Measurements from ENCODE around the gene MOB1B.
"Not testable (repeated sequence)": the region's sequence is repeated elsewhere in the genome, so short reads cannot be mapped to it uniquely, and the experiment has no call there.

The MOB1B gene

GRCh38 chr4:71009890-71010588 is 107.9 kb downstream of the MOB1B start:
- Histone ChIP-seq H3K9me3 (ENCODE audit: severe bottlenecking) (no peaks in the 10 kb centered on the region), H3K27me3 (ENCODE audit: insufficient read depth, poor library complexity, severe bottlenecking) (no peaks in the 10 kb centered on the region), H3K27ac (ENCODE audit: poor library complexity, severe bottlenecking) (no peak overlapping the region), H3K36me3 (ENCODE audit: low read depth) (peaks cover 4% of the 10 kb centered on the region; the same call in 1 of the 2 replicates), H3K4me3 (ENCODE audit: severe bottlenecking) (no peak overlapping the region), H3K4me1 (ENCODE audit: insufficient read depth, poor library complexity, severe bottlenecking) (peaks cover 6% of the 10 kb centered on the region)
- TF ChIP-seq, protein P1, sequence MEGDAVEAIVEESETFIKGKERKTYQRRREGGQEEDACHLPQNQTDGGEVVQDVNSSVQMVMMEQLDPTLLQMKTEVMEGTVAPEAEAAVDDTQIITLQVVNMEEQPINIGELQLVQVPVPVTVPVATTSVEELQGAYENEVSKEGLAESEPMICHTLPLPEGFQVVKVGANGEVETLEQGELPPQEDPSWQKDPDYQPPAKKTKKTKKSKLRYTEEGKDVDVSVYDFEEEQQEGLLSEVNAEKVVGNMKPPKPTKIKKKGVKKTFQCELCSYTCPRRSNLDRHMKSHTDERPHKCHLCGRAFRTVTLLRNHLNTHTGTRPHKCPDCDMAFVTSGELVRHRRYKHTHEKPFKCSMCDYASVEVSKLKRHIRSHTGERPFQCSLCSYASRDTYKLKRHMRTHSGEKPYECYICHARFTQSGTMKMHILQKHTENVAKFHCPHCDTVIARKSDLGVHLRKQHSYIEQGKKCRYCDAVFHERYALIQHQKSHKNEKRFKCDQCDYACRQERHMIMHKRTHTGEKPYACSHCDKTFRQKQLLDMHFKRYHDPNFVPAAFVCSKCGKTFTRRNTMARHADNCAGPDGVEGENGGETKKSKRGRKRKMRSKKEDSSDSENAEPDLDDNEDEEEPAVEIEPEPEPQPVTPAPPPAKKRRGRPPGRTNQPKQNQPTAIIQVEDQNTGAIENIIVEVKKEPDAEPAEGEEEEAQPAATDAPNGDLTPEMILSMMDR (IDR thresholded peaks at IDR 0.05; ENCODE audit: poor library complexity, severe bottlenecking) = peak; percentile 77
- DNase-seq (ENCODE audit: low spot score) (no peak), ATAC-seq (ENCODE audit: low read depth) (peak; percentile 41; the same call in 1 of the 3 replicates)

DNA sequence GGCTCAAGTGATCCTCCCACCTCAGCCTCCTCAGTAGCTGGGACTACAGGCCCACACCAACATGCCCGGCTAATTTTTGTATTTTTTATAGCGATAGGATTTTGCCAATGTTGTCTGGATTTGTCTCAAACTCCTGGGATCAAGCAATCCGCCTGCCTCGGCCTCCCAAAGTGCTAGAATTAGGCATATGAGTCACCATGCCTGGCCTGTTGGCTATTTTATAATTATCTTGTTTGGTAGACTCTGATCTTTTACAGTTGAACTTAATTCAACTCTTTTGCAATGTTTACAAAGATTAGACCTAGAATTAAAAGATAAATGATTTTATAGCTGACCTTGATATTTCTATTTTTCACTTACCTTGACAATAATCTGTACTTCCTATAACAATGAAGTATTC is 109.3 kb downstream of the MOB1B start:
- H3K9me3 ChIP-seq (ENCODE audit: severe bottlenecking) = no peaks in the 10 kb centered on the region
- TF ChIP-seq, protein P1 (IDR thresholded peaks at IDR 0.05; ENCODE audit: poor library complexity, severe bottlenecking) = no peak
- peaks cover 6% of the 10 kb centered on the region for H3K4me1 ChIP-seq (ENCODE audit: insufficient read depth, poor library complexity, severe bottlenecking)
- no peak for DNase-seq (ENCODE audit: low spot score)
- ATAC-seq (ENCODE audit: low read depth) = no peak
- peaks cover 4% of the 10 kb centered on the region; the same call in 1 of the 2 replicates for H3K36me3 ChIP-seq (ENCODE audit: low read depth)
- no peaks in the 10 kb centered on the region for H3K27me3 ChIP-seq (ENCODE audit: insufficient read depth, poor library complexity, severe bottlenecking)
- H3K27ac ChIP-seq (ENCODE audit: poor library complexity, severe bottlenecking) = no peak overlapping the region
- no peak overlapping the region for H3K4me3 ChIP-seq (ENCODE audit: severe bottlenecking)

GRCh38 chr4:71017391-71017790 is 115.2 kb downstream of the MOB1B start:
- H3K27ac ChIP-seq (ENCODE audit: poor library complexity, severe bottlenecking); H3K9me3 ChIP-seq (ENCODE audit: severe bottlenecking); H3K4me1 ChIP-seq (ENCODE audit: insufficient read depth, poor library complexity, severe bottlenecking); H3K36me3 ChIP-seq (ENCODE audit: low read depth); H3K27me3 ChIP-seq (ENCODE audit: insufficient read depth, poor library complexity, severe bottlenecking); DNase-seq (ENCODE audit: low spot score); H3K4me3 ChIP-seq (ENCODE audit: severe bottlenecking); ATAC-seq (ENCODE audit: low read depth): not testable (repeated sequence)

DNA sequence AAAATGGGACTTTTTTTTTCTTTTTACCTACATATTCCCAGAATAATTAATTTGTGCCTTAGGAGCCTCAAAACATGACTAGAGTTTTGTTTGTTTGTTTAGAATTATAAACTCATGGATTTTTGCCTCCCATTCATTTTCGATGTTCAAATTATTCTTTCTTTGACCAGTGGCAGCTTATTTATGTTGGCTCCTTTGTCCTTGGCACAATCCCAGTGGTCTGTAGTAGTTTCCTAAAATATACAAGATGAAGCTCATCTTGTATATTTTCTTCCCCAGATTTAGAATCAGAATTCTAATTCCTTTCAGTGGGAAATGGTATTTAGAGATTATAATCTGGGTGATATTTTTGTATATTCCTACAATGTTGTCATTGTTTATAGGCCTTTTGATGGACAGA is 118.4 kb downstream of the MOB1B start:
- ATAC-seq (ENCODE audit: low read depth) (no peak), DNase-seq (ENCODE audit: low spot score) (no peak)
- H3K27me3 ChIP-seq (ENCODE audit: insufficient read depth, poor library complexity, severe bottlenecking) = no peaks in the 10 kb centered on the region
- peaks cover 23% of the 10 kb centered on the region for H3K36me3 ChIP-seq (ENCODE audit: low read depth)
- TF ChIP-seq, protein P1 (IDR thresholded peaks at IDR 0.05; ENCODE audit: poor library complexity, severe bottlenecking) = no peak
- no peak overlapping the region for H3K4me3 ChIP-seq (ENCODE audit: severe bottlenecking)
- H3K4me1 ChIP-seq (ENCODE audit: insufficient read depth, poor library complexity, severe bottlenecking) = peaks cover 4% of the 10 kb centered on the region
- no peak overlapping the region for H3K27ac ChIP-seq (ENCODE audit: poor library complexity, severe bottlenecking)
- no peaks in the 10 kb centered on the region for H3K9me3 ChIP-seq (ENCODE audit: severe bottlenecking)

GRCh38 chr4:71025654-71026053 is 123.5 kb downstream of the MOB1B start:
- ATAC-seq (ENCODE audit: low read depth) = no peak
- peaks cover 54% of the 10 kb centered on the region for H3K36me3 ChIP-seq (ENCODE audit: low read depth)
- no peaks in the 10 kb centered on the region for H3K27me3 ChIP-seq (ENCODE audit: insufficient read depth, poor library complexity, severe bottlenecking)

More at GRCh38 chr4:71025654-71026053, 123.5 kb downstream of the MOB1B start:
- no peaks in the 10 kb centered on the region for H3K9me3 ChIP-seq (ENCODE audit: severe bottlenecking)
- no peak for DNase-seq (ENCODE audit: low spot score)
- TF ChIP-seq, protein P1 (IDR thresholded peaks at IDR 0.05; ENCODE audit: poor library complexity, severe bottlenecking) = peak; percentile 11
- H3K27ac ChIP-seq (ENCODE audit: poor library complexity, severe bottlenecking) = no peak overlapping the region
- H3K4me3 ChIP-seq (ENCODE audit: severe bottlenecking) = no peak overlapping the region
- H3K4me1 ChIP-seq (ENCODE audit: insufficient read depth, poor library complexity, severe bottlenecking) = peaks cover 11% of the 10 kb centered on the region

Measured in RWPE2 (cell line).